Endothelial cell of umbilical vein (primary cell): Measurements from ENCODE around the gene MYOM3. TPM values are rescaled to one million over a fixed set of nuclear protein-coding genes. Genes with fewer than 3 reads are reported as not detected.

Experiments used
- BruUV-seq: library from RNA; stranded (reverse); fragments of 400-500 nt; replicated peaks from 2 replicates; lab custom pipeline; 2021; lab: Mats Ljungman, UMichigan
- CTCF ChIA-PET: fragments of 300-600, 350-600 bp; sonication (Branson Sonifier 250); formaldehyde crosslinking; loops from one replicate; lab custom pipeline; 2021; ENCODE audit warnings: antibody characterized with exemption, inconsistent platforms; lab: Charles Lee
- POLR2A ChIA-PET: fragments of 300-600, 350-600 bp; sonication (Branson Sonifier 250); formaldehyde crosslinking; loops from one replicate; lab custom pipeline; 2021; ENCODE audit warnings: antibody characterized with exemption, inconsistent platforms; lab: Charles Lee
- DNase-seq: peaks from one replicate; pipeline ENCODE4 v3.0.0-alpha.2; 2011; ENCODE audit warnings: low read depth, low spot score
- FAIRE-seq: peaks from 2 replicates; lab custom pipeline; 2011; peaks lifted over from hg19 to GRCh38; lab: Jason Lieb, UNC
- H2AFZ ChIP-seq: 2 replicates; pipeline ENCODE4 v1.6.0; 2012; ENCODE audit warnings: low read depth, low read length, control low read depth, inconsistent platforms
- H3K27ac ChIP-seq: 2 replicates; pipeline ENCODE4 v1.5.1; 2011; ENCODE audit warnings: low read depth, mild to moderate bottlenecking, control low read depth, low read length, moderate library complexity; ENCODE audit not compliant: insufficient read depth
- H3K27me3 ChIP-seq, 2 experiments: 2 replicates each; pipeline versions ENCODE4 v1.6.0 to v1.6.1; 2011; ENCODE audit warnings: low read length in 2 of 2, mixed read lengths in 1 of 2; ENCODE audit not compliant: control insufficient read depth in 2 of 2, insufficient read depth in 2 of 2
- H3K36me3 ChIP-seq, 2 experiments: 2 replicates in 1 of 2; 3 replicates in 1 of 2; pipeline ENCODE4 v1.5.1; 2011; ENCODE audit warnings: low read length in 2 of 2, mild to moderate bottlenecking in 1 of 2, moderate library complexity in 1 of 2; ENCODE audit not compliant: control insufficient read depth in 2 of 2, insufficient read depth in 2 of 2; ENCODE audit errors: extremely low read depth in 1 of 2
- H3K4me1 ChIP-seq: 3 replicates; pipeline ENCODE4 v1.5.1; 2011; ENCODE audit warnings: mild to moderate bottlenecking, low read length; ENCODE audit not compliant: control insufficient read depth, insufficient read depth; ENCODE audit errors: extremely low read depth
- H3K4me2 ChIP-seq: 2 replicates; pipeline ENCODE4 v1.6.1; 2011; ENCODE audit warnings: low read length, control low read depth, mixed read lengths; ENCODE audit not compliant: insufficient read depth
- H3K4me3 ChIP-seq, 3 experiments: fragments of 200-600 bp in 1 of 3; sonication (generic), shearing (Covaris generic) in 1 of 3; replicated peaks in 1 of 3; 2 replicates each; pipeline ENCODE4 v1.5.1; 2011 to 2016; ENCODE audit warnings: control low read depth in 3 of 3, low read length in 3 of 3, mild to moderate bottlenecking in 2 of 3, inconsistent platforms in 1 of 3, low read depth in 1 of 3, moderate library complexity in 1 of 3; ENCODE audit not compliant: insufficient read depth in 1 of 3
- H3K79me2 ChIP-seq: 2 replicates; pipeline ENCODE4 v1.6.0; 2012; ENCODE audit warnings: low read length, inconsistent platforms; ENCODE audit not compliant: control insufficient read depth, insufficient read depth
- H3K9ac ChIP-seq: replicated peaks from 2 replicates; pipeline ENCODE3; 2011; ENCODE audit warnings: low read length, control low read depth; ENCODE audit not compliant: insufficient read depth; ENCODE audit errors: extremely low read depth
- H3K9me1 ChIP-seq: replicated peaks from 3 replicates; pipeline ENCODE4 v1.6.0; 2011; ENCODE audit warnings: mild to moderate bottlenecking, low read length; ENCODE audit not compliant: control insufficient read depth, insufficient read depth; ENCODE audit errors: extremely low read depth
- H3K9me3 ChIP-seq: replicated peaks from 2 replicates; pipeline ENCODE4 v1.5.1; 2012; ENCODE audit warnings: low read length, inconsistent platforms; ENCODE audit not compliant: control insufficient read depth, insufficient read depth
- H4K20me1 ChIP-seq: replicated peaks from 2 replicates; pipeline ENCODE3; 2011; ENCODE audit warnings: mild to moderate bottlenecking, low read length; ENCODE audit not compliant: control insufficient read depth, insufficient read depth; ENCODE audit errors: extremely low read depth
- CTCF ChIP-seq, 2 donors: IDR thresholded peaks; 1 replicate in 1 of 2; 2 replicates in 1 of 2; pipeline ENCODE4 v1.5.1; 2011; ENCODE audit warnings: low read length in 2 of 2, mild to moderate bottlenecking in 2 of 2, moderate library complexity in 2 of 2, control low read depth in 1 of 2, inconsistent platforms in 1 of 2, low read depth in 1 of 2; ENCODE audit not compliant: insufficient read depth in 1 of 2; ENCODE audit errors: extremely low read depth in 1 of 2
- EZH2 ChIP-seq: IDR thresholded peaks from 2 replicates; pipeline ENCODE4 v1.6.1; 2012; ENCODE audit warnings: borderline replicate concordance, low read depth, mild to moderate bottlenecking, moderate library complexity, low read length, inconsistent platforms; ENCODE audit not compliant: severe bottlenecking
- FOS ChIP-seq: IDR thresholded peaks from 2 replicates; pipeline ENCODE4 v1.6.1; 2011; ENCODE audit warnings: mild to moderate bottlenecking, low read length, moderate library complexity, borderline replicate concordance; ENCODE audit not compliant: insufficient read depth
- GATA2 ChIP-seq: IDR thresholded peaks from 2 replicates; pipeline ENCODE4 v1.7.0; 2011; ENCODE audit warnings: low read depth, mild to moderate bottlenecking, moderate library complexity, mixed read lengths, low read length; ENCODE audit not compliant: insufficient read length, insufficient read depth
- JUN ChIP-seq: IDR thresholded peaks from 2 replicates; pipeline ENCODE4 v1.6.1; 2011; ENCODE audit warnings: borderline replicate concordance, low read depth; ENCODE audit not compliant: insufficient read length, insufficient read depth
- MAX ChIP-seq: IDR thresholded peaks from 2 replicates; pipeline ENCODE4 v1.6.1; 2011; ENCODE audit not compliant: insufficient read depth, insufficient read length
- MYC ChIP-seq: IDR thresholded peaks from one replicate; pipeline ENCODE4 v1.6.1; 2011; ENCODE audit warnings: mild to moderate bottlenecking, low read depth, low read length
- POLR2A ChIP-seq: IDR thresholded peaks from 2 replicates; pipeline ENCODE4 v1.6.1; 2012; ENCODE audit warnings: low read depth, mild to moderate bottlenecking, control low read depth, low read length
- POLR2AphosphoS5 ChIP-seq: IDR thresholded peaks from 2 replicates; pipeline ENCODE4 v1.6.1; 2012; ENCODE audit warnings: low read depth, mild to moderate bottlenecking, control low read depth, low read length, moderate library complexity; ENCODE audit not compliant: insufficient read depth
- dilution Hi-C: fragments of 300-500 bp; cut with MboI; formaldehyde crosslinking; loops from one replicate; pipeline ENCODE4 v1.15.0; 2019; ENCODE audit warnings: low sequenced_read_pairs; ENCODE audit not compliant: extremely low pct_ligation_motif_present
- intact Hi-C: fragments of 100-400 bp; cut with micrococcal nuclease; formaldehyde crosslinking; loops from one replicate; pipeline ENCODE4 v1.10.0; 2022
- polyA plus RNA-seq, 4 experiments: library from polyadenylated mRNA; depleted of rRNA in 3 of 4; stranded (reverse) in 3 of 4; unstranded in 1 of 4; fragments of >200 nt; gene quantifications; 2 replicates each; pipeline versions ENCODE4 v1.2.1 to v1.2.3, GENCODE V29; 2011 to 2012; ENCODE audit warnings: missing spikeins in 1 of 4
- total RNA-seq: library from RNA; stranded (reverse); gene quantifications from 2 replicates; pipeline ENCODE4 v1.2.3, GENCODE V29; 2021

Gene MYOM3
- total and polyA plus RNA-seq, 2 donors (not counting 3 experiments of a cell fraction or from before 2014, with no cell fraction given): 0.11 to 0.40 TPM

- H3K4me2 ChIP-seq: no peak overlapping the region
Measured at GRCh38 chr1:24151175-24151533, 39.2 kb upstream of the MYOM3 start.

More at GRCh38 chr1:24151175-24151533, 39.2 kb upstream of the MYOM3 start:
- no peak overlapping the region for H3K27ac ChIP-seq
- H3K79me2 ChIP-seq: no peaks in the 10 kb centered on the region
- H3K4me1 ChIP-seq: peaks cover 11% of the 10 kb centered on the region
- no peak overlapping the region for H3K4me3 ChIP-seq
- no TSS peak for BruUV-seq
- H3K27me3 ChIP-seq: peaks cover 11% of the 10 kb centered on the region in 2 experiments
- CTCF ChIA-PET: interaction anchor here (0.9 to 2.8 kb wide), 7 partner anchors 13 to 436 kb away, joined by 3 to 81 read pairs (median 16); partner anchors contain the start of gene MYOM3
- intact Hi-C loops (loop anchor here (5.0 kb wide), 1 partner anchor 436 kb away; no protein-coding TSS in a partner anchor), dilution Hi-C loops (no loop called here)
- FAIRE-seq (no peak), DNase-seq (no peak)
- no peaks in the 10 kb centered on the region for H4K20me1 ChIP-seq
- H3K9ac ChIP-seq: no peak overlapping the region
- no peak for TF ChIP-seq CTCF (IDR thresholded peaks at IDR 0.05; ENCODE audit: extremely low read depth in 1 of 2, insufficient read depth in 1 of 2, low read depth in 1 of 2, low read length in 2 of 2)
- TF ChIP-seq JUN: no peak
- no peak for TF ChIP-seq POLR2AphosphoS5
- TF ChIP-seq MYC: no peak
- TF ChIP-seq POLR2A: no peak
- no peak for TF ChIP-seq FOS
- no peak for TF ChIP-seq GATA2
- TF ChIP-seq MAX: no peak
- no peak for TF ChIP-seq EZH2
- H2AFZ ChIP-seq: no peak overlapping the region
- no peaks in the 10 kb centered on the region for H3K36me3 ChIP-seq
- no peaks in the 10 kb centered on the region for H3K9me1 ChIP-seq
- no peaks in the 10 kb centered on the region for H3K9me3 ChIP-seq
- POLR2A ChIA-PET: no interaction called here
